Measurements from ENCODE around the gene DDX46.
"Not testable (repeated sequence)": the region's sequence is repeated elsewhere in the genome, so short reads cannot be mapped to it uniquely, and the experiment has no call there.

DDX46 gene

GRCh38 chr5:134749415-134749814 lies 9.2 kb upstream of the DDX46 start:
- Histone ChIP-seq H3K27me3 (ENCODE audit: insufficient read depth, low read length) (no peaks in the 10 kb centered on the region), H2AFZ (ENCODE audit: low read depth, low read length) (no peak overlapping the region), H3K4me1 (ENCODE audit: insufficient read depth, low read length) (no peaks in the 10 kb centered on the region), H3K4me3 (ENCODE audit: low read length) (no peak overlapping the region), H3K9me3 (ENCODE audit: low read length) (no peaks in the 10 kb centered on the region), H3K36me3 (ENCODE audit: insufficient read depth, low read length) (peaks cover 14% of the 10 kb centered on the region)

DNA sequence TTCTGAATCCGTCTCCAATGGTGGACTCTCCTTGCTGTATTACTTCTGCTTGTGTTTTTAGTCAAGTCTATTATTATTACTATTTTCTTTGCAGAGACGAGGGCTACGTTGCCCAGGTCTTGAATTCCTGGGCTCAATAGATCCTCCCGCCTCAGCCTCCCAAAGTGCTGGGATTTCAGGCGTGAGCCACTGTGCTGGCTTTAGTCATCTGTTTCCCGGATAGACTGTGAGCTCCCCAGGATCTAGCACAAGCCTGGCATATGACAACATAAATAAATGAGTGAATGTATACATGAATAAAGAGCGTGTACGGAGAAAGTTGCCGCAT lies 439 bp upstream of the DDX46 start:
- Histone ChIP-seq H3K36me3 (ENCODE audit: insufficient read depth, low read length) (peaks cover under 1% of the 10 kb centered on the region), H3K27me3 (ENCODE audit: insufficient read depth, low read length) (no peaks in the 10 kb centered on the region), H3K9me3 (ENCODE audit: low read length) (no peaks in the 10 kb centered on the region), H3K4me1 (ENCODE audit: insufficient read depth, low read length) (peaks cover 12% of the 10 kb centered on the region), H2AFZ (ENCODE audit: low read depth, low read length) (peak overlapping the region; percentile 77), H3K4me3 (ENCODE audit: low read length) (peak overlapping the region; percentile 83)

DNA sequence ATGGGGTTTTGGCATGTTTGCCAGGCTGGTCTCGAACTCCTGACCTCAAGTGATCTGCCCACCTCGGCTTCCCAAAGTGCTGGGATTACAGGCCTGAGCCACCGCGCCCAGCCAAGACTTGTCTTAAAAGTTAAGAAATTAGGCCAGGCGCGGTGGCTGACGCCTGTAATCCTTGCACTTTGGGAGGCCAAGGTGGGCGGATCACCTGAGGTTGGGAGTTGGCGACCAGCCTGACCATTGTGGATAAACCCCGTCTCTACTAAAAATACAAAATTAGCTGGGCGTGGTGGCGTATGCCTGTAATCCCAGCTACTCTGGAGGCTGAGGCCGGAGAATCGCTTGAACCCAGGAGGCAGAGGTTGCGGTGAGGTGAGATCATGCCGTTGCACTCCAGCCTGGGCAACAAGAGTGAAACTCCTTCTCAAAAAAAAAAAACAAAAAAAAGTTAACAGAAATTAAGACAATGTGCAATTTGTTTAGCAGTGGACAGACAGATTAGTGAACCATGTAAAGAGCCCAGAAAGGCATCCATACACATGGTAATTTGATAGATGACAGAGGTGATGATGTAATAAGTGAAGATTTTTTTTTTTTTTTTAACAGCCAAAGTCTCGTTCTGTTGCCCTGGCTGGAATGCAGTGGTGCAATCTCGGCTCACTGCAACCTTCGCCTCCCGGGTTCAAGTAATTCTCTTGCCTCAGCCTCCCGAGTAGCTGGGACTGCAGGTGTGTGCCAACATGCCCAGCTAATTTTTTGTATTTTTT lies 9.1 kb downstream of the DDX46 start:
- not testable (repeated sequence) for H3K27me3 ChIP-seq (ENCODE audit: insufficient read depth, low read length); H3K4me1 ChIP-seq (ENCODE audit: insufficient read depth, low read length); H3K9me3 ChIP-seq (ENCODE audit: low read length); H2AFZ ChIP-seq (ENCODE audit: low read depth, low read length); H3K4me3 ChIP-seq (ENCODE audit: low read length)
- peaks cover 85% of the 10 kb centered on the region for H3K36me3 ChIP-seq (ENCODE audit: insufficient read depth, low read length)

GRCh38 chr5:134769206-134769605 lies 10.6 kb downstream of the DDX46 start:
- Histone ChIP-seq H3K9me3 (ENCODE audit: low read length) (no peaks in the 10 kb centered on the region), H3K4me1 (ENCODE audit: insufficient read depth, low read length) (no peaks in the 10 kb centered on the region), H3K36me3 (ENCODE audit: insufficient read depth, low read length) (peaks cover 87% of the 10 kb centered on the region), H3K27me3 (ENCODE audit: insufficient read depth, low read length) (no peaks in the 10 kb centered on the region), H2AFZ (ENCODE audit: low read depth, low read length) (no peak overlapping the region), H3K4me3 (ENCODE audit: low read length) (no peak overlapping the region)

- Histone ChIP-seq H3K4me3 (ENCODE audit: low read length) (no peak overlapping the region), H2AFZ (ENCODE audit: low read depth, low read length) (no peak overlapping the region), H3K27me3 (ENCODE audit: insufficient read depth, low read length) (no peaks in the 10 kb centered on the region), H3K36me3 (ENCODE audit: insufficient read depth, low read length) (peaks cover 84% of the 10 kb centered on the region), H3K4me1 (ENCODE audit: insufficient read depth, low read length) (no peaks in the 10 kb centered on the region), H3K9me3 (ENCODE audit: low read length) (no peaks in the 10 kb centered on the region)
These were observed 14.0 kb downstream of the DDX46 start for GRCh38 chr5:134772461-134773125.

- H3K4me1 ChIP-seq (ENCODE audit: insufficient read depth, low read length) = no peaks in the 10 kb centered on the region
- H3K36me3 ChIP-seq (ENCODE audit: insufficient read depth, low read length) = peaks cover 80% of the 10 kb centered on the region
These were observed 18.8 kb downstream of the DDX46 start for GRCh38 chr5:134777366-134777765.

DNA sequence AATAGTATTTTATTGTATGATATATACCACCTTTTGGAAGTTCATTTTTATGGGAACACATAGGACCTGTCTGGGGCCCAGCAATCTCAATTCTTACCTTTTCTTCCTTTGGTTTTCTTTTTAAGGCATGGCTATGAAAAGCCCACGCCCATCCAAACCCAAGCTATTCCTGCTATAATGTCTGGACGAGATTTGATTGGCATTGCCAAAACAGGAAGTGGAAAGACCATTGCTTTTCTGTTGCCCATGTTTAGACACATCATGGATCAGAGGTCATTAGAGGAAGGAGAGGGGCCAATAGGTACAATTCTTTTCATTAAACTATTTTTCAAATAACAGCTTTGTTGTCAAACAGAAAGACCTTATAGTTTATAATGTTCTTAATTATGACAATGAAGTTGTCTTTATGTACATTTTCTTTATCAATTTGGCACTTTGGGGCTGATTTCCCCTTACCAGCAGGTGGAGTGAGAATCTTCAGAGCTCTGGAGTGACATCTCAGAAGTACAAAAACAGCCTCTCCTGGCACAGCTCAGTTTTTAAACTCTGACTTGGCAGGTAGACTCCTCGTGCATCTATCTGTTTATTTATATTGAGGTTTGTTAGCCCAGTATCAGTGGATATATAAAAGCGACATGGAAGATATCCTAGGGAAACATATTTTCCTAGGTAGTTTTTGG lies 25.8 kb downstream of the DDX46 start:
- peaks cover 5% of the 10 kb centered on the region for H3K4me1 ChIP-seq (ENCODE audit: insufficient read depth, low read length)
- no peaks in the 10 kb centered on the region for H3K9me3 ChIP-seq (ENCODE audit: low read length)
- H3K36me3 ChIP-seq (ENCODE audit: insufficient read depth, low read length) = peaks cover 87% of the 10 kb centered on the region
- H2AFZ ChIP-seq (ENCODE audit: low read depth, low read length) = no peak overlapping the region
- H3K27me3 ChIP-seq (ENCODE audit: insufficient read depth, low read length) = no peaks in the 10 kb centered on the region
- no peak overlapping the region for H3K4me3 ChIP-seq (ENCODE audit: low read length)

More at GRCh38 chr5:134777366-134777765, 18.8 kb downstream of the DDX46 start:
- Histone ChIP-seq H3K9me3 (ENCODE audit: low read length) (no peaks in the 10 kb centered on the region), H2AFZ (ENCODE audit: low read depth, low read length) (no peak overlapping the region), H3K4me3 (ENCODE audit: low read length) (no peak overlapping the region), H3K27me3 (ENCODE audit: insufficient read depth, low read length) (no peaks in the 10 kb centered on the region)

DNA sequence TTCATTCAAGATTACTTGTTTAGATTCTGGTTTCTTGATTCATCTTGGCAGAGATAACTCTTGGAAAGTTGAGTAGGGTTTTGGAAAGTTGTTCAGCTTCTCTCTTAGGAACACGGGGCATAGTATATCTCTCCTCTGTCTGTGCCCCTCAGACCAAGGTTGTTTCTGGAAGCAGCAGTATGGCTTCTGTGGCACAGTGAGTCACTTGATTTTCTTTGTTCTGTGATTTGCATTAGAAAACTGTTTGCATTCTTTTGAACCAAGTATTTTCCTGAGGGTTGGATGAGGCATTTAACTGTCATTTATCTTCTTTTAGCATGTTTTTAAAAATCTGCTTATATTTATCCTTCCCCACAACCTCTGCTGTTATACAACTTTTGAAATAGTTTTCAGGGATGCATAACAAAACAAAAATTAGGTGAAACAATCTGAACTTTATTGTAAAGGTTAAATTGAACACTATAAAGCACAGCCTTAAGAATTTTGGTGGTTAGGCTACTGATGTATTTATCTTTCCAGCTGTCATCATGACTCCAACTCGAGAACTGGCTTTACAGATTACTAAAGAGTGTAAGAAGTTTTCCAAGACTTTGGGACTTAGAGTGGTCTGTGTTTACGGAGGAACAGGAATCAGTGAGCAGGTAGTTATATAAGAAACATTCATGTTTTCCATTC lies 26.5 kb downstream of the DDX46 start:
- Histone ChIP-seq H3K4me1 (ENCODE audit: insufficient read depth, low read length) (peaks cover 5% of the 10 kb centered on the region), H2AFZ (ENCODE audit: low read depth, low read length) (no peak overlapping the region), H3K27me3 (ENCODE audit: insufficient read depth, low read length) (no peaks in the 10 kb centered on the region), H3K9me3 (ENCODE audit: low read length) (no peaks in the 10 kb centered on the region), H3K36me3 (ENCODE audit: insufficient read depth, low read length) (peaks cover 88% of the 10 kb centered on the region), H3K4me3 (ENCODE audit: low read length) (no peak overlapping the region)

DNA sequence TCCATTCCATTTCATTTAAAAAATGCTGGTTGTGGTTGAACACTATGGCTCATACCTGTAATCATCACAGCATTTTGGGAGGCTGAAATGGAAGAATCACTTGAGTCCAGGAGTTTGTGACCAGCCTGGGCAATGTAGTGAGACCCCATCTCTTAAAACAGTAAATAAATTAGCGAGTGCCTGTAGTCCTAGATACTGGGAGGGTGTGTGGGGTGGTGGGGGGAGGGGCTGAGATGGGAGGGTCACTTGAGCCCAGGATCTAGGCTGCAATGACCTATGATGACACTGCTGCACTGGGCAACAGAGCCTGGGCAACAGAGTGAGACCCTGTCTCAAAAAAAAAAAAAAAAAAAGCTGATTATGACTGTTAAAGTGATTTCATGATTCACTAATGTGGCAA lies 29.1 kb downstream of the DDX46 start:
- Histone ChIP-seq H3K36me3 (ENCODE audit: insufficient read depth, low read length) (peaks cover 87% of the 10 kb centered on the region), H3K4me1 (ENCODE audit: insufficient read depth, low read length) (peaks cover 5% of the 10 kb centered on the region)

DNA sequence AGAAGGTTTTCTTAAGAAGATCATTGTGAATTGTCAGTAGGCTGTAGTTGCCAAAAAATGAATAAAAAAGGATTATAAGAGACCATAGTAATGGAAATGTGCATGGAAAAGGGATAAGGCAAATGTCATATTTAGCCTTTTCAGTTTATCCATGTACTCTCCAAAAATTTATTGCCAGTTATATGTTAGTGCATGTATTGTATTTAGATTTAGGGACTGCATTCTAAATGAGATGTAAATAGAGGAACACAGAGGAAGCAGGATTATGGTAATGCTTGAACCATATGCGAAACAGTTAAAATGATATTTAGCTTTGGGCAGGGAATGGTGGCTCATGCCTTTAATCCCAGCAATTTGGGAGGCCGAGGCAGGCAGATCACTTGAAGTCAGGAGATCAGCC lies 33.0 kb downstream of the DDX46 start:
- Histone ChIP-seq H2AFZ (ENCODE audit: low read depth, low read length) (no peak overlapping the region), H3K36me3 (ENCODE audit: insufficient read depth, low read length) (peaks cover 90% of the 10 kb centered on the region), H3K4me1 (ENCODE audit: insufficient read depth, low read length) (no peaks in the 10 kb centered on the region), H3K4me3 (ENCODE audit: low read length) (no peak overlapping the region), H3K9me3 (ENCODE audit: low read length) (no peaks in the 10 kb centered on the region), H3K27me3 (ENCODE audit: insufficient read depth, low read length) (no peaks in the 10 kb centered on the region)

More for the DNA sequence above, 29.1 kb downstream of the DDX46 start:
- H2AFZ ChIP-seq (ENCODE audit: low read depth, low read length) = no peak overlapping the region
- H3K27me3 ChIP-seq (ENCODE audit: insufficient read depth, low read length) = no peaks in the 10 kb centered on the region
- no peak overlapping the region for H3K4me3 ChIP-seq (ENCODE audit: low read length)
- H3K9me3 ChIP-seq (ENCODE audit: low read length) = no peaks in the 10 kb centered on the region

DNA sequence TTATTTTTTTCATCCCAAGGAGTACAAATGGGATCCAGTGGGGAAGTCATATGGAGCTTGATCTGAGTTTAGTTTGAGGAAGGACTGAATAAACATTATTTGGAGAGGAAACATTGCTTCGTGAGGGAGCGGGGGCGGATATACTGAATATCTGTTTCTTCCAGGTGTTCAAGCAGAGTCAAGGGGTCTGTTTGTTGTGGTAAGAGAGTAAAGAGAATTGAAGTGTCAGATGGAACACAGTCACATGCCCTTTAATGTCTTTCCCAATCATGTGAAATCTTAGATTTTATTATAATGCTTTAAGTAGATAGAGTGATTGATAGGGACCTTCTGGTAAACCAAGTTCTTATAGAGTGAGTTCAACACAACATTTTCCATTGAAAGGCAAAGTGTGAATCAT lies 33.7 kb downstream of the DDX46 start:
- H3K4me3 ChIP-seq (ENCODE audit: low read length) = no peak overlapping the region
- H3K9me3 ChIP-seq (ENCODE audit: low read length) = no peaks in the 10 kb centered on the region
- no peaks in the 10 kb centered on the region for H3K4me1 ChIP-seq (ENCODE audit: insufficient read depth, low read length)
- no peak overlapping the region for H2AFZ ChIP-seq (ENCODE audit: low read depth, low read length)
- no peaks in the 10 kb centered on the region for H3K27me3 ChIP-seq (ENCODE audit: insufficient read depth, low read length)
- peaks cover 87% of the 10 kb centered on the region for H3K36me3 ChIP-seq (ENCODE audit: insufficient read depth, low read length)

GRCh38 chr5:134793111-134793510 lies 34.5 kb downstream of the DDX46 start:
- Histone ChIP-seq H3K4me1 (ENCODE audit: insufficient read depth, low read length) (no peaks in the 10 kb centered on the region), H2AFZ (ENCODE audit: low read depth, low read length) (no peak overlapping the region), H3K27me3 (ENCODE audit: insufficient read depth, low read length) (no peaks in the 10 kb centered on the region), H3K36me3 (ENCODE audit: insufficient read depth, low read length) (peaks cover 84% of the 10 kb centered on the region), H3K4me3 (ENCODE audit: low read length) (no peak overlapping the region), H3K9me3 (ENCODE audit: low read length) (no peaks in the 10 kb centered on the region)

DNA sequence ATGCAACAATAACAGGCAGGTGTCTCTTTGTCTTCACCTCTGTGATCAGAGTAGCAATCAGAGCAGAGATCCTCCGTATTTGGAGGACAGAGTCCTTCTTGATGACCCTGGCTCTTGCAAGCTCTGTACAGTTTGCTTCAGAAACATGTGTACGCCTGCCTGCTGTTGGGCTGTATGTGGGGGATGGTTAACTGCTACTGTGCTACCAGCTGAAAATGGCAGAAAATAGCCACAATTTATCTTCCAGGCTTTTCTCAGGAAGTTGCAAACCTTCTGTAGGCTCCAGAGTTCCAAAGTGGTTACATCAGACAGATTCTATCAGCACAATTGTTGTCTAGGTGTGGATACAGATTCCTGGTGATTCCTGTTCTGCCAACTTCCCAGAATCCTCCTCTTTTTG lies 35.5 kb downstream of the DDX46 start:
- no peaks in the 10 kb centered on the region for H3K4me1 ChIP-seq (ENCODE audit: insufficient read depth, low read length)
- peaks cover 83% of the 10 kb centered on the region for H3K36me3 ChIP-seq (ENCODE audit: insufficient read depth, low read length)
- H3K9me3 ChIP-seq (ENCODE audit: low read length) = no peaks in the 10 kb centered on the region
- no peak overlapping the region for H2AFZ ChIP-seq (ENCODE audit: low read depth, low read length)
- H3K27me3 ChIP-seq (ENCODE audit: insufficient read depth, low read length) = no peaks in the 10 kb centered on the region
- no peak overlapping the region for H3K4me3 ChIP-seq (ENCODE audit: low read length)

All from neuron (in vitro differentiated cells).